ENCODE results near the gene ZNF215.

DNA sequence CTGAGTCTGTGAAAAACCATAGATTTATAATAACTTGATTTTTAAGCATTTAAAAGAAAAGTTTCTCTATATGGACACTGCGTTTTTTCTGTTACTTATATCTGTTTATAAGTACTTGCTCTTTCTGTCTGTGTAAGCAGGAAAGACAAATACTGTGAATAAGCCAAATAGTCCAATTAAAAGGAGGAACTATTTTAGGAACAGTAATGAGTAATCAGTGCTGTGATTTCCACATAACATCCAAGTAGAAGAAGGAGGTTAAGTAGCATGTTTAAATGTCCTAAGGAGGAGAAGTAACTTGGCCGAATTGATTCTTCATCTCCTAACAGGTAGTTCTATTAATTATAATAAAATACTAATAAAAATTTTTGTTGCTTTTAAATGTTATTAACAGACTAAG, 53.1 kb downstream of the ZNF215 start:
- TF ChIP-seq, protein P1, sequence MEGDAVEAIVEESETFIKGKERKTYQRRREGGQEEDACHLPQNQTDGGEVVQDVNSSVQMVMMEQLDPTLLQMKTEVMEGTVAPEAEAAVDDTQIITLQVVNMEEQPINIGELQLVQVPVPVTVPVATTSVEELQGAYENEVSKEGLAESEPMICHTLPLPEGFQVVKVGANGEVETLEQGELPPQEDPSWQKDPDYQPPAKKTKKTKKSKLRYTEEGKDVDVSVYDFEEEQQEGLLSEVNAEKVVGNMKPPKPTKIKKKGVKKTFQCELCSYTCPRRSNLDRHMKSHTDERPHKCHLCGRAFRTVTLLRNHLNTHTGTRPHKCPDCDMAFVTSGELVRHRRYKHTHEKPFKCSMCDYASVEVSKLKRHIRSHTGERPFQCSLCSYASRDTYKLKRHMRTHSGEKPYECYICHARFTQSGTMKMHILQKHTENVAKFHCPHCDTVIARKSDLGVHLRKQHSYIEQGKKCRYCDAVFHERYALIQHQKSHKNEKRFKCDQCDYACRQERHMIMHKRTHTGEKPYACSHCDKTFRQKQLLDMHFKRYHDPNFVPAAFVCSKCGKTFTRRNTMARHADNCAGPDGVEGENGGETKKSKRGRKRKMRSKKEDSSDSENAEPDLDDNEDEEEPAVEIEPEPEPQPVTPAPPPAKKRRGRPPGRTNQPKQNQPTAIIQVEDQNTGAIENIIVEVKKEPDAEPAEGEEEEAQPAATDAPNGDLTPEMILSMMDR (IDR thresholded peaks at IDR 0.05) = no peak
- TF ChIP-seq POLR2A (IDR thresholded peaks at IDR 0.05) = no peak

Measured in body of pancreas (tissue), 4 donors.